ENCODE data around the gene IL7R.

DNA sequence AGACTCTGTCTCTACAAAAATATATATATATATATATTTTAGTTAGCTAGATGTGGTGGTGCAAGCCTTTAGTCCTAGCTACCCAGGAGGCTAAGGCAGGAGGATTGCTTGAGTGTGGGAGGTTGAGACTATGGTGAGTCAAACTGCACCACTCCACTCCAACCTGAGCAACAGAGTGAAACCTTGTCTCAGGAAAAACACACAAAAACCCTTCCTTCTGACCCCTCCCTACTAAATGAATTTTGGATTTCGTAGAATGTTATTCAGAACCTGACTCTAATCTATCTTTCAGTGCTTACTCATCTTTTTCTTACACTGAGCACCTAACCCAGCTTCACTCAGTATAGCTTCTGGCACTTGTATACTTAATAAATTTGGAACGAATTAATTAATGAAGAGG lies 35.2 kb upstream of the IL7R start:
- TF ChIP-seq, protein P1, sequence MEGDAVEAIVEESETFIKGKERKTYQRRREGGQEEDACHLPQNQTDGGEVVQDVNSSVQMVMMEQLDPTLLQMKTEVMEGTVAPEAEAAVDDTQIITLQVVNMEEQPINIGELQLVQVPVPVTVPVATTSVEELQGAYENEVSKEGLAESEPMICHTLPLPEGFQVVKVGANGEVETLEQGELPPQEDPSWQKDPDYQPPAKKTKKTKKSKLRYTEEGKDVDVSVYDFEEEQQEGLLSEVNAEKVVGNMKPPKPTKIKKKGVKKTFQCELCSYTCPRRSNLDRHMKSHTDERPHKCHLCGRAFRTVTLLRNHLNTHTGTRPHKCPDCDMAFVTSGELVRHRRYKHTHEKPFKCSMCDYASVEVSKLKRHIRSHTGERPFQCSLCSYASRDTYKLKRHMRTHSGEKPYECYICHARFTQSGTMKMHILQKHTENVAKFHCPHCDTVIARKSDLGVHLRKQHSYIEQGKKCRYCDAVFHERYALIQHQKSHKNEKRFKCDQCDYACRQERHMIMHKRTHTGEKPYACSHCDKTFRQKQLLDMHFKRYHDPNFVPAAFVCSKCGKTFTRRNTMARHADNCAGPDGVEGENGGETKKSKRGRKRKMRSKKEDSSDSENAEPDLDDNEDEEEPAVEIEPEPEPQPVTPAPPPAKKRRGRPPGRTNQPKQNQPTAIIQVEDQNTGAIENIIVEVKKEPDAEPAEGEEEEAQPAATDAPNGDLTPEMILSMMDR (conservative IDR thresholded peaks at IDR 0.05; ENCODE audit: low read depth, low read length), result no peak
- no peak for TF ChIP-seq EZH2 (IDR thresholded peaks at IDR 0.05; ENCODE audit: borderline replicate concordance, low read depth, low read length, poor library complexity, severe bottlenecking)
